HEK293 (cell line): ENCODE data around the gene GSTM4.

Source experiments
- CTCF ChIA-PET: fragments of 350-600 bp; formaldehyde crosslinking; extraction: SDS; loops from one replicate; lab custom pipeline; 2021; ENCODE audit warnings: antibody characterized with exemption; lab: Yijun Ruan, JAX
- POLR2A ChIA-PET: fragments of 300-600 bp; formaldehyde crosslinking; extraction: SDS; loops from one replicate; lab custom pipeline; 2020; ENCODE audit warnings: antibody characterized with exemption, inconsistent platforms; lab: Yijun Ruan, JAX
- H3K27ac ChIP-seq: fragments of 200-500 bp; sonication (Bioruptor generic); 2 replicates; pipeline ENCODE4 v1.5.1; 2014; ENCODE audit warnings: low read depth, low read length, control low read depth, inconsistent platforms; ENCODE audit errors: extremely low read depth
- H3K36me3 ChIP-seq, 2 experiments: fragments of 200-500 bp in 1 of 2; sonication (Bioruptor generic) in 1 of 2; 1 replicate in 1 of 2; 2 replicates in 1 of 2; pipeline ENCODE4 v1.5.1; 2014 to 2017; ENCODE audit warnings: inconsistent platforms in 2 of 2, low read length in 2 of 2; ENCODE audit not compliant: control insufficient read depth in 2 of 2, insufficient read depth in 1 of 2
- H3K4me1 ChIP-seq: fragments of 200-500 bp; sonication (Bioruptor generic); 2 replicates; pipeline ENCODE4 v1.5.1; 2014; ENCODE audit warnings: mild to moderate bottlenecking, low read length, inconsistent platforms; ENCODE audit not compliant: control insufficient read depth, insufficient read depth
- H3K4me3 ChIP-seq: 2 replicates; pipeline ENCODE4 v1.5.1; 2011; ENCODE audit warnings: low read depth, mild to moderate bottlenecking, control low read depth, low read length, moderate library complexity
- H3K9me3 ChIP-seq: fragments of 200-500 bp; sonication (Bioruptor generic); 2 replicates; pipeline ENCODE4 v1.5.1; 2014; ENCODE audit warnings: low read depth, low read length, inconsistent platforms; ENCODE audit not compliant: control insufficient read depth, insufficient read depth
- BCL6B ChIP-seq: fragments of 450-650 bp; formaldehyde crosslinking; IDR thresholded peaks from 2 replicates; pipeline ENCODE4 v1.5.1; 2017; ENCODE audit warnings: missing biosample characterization, missing genetic modification characterization
- CTCF ChIP-seq: fragments of 450-650 bp; formaldehyde crosslinking; IDR thresholded peaks from 2 replicates; pipeline ENCODE4 v1.5.1; 2016; ENCODE audit warnings: missing biosample characterization, missing genetic modification characterization
- HOXA7 ChIP-seq: sonication (generic); formaldehyde crosslinking; IDR thresholded peaks from 2 replicates; pipeline ENCODE4 v1.8.1; 2022; ENCODE audit warnings: missing genetic modification reagents, borderline replicate concordance
- KLF1 ChIP-seq: fragments of 450-650 bp; formaldehyde crosslinking; IDR thresholded peaks from 2 replicates; pipeline ENCODE4 v1.5.1; 2016; ENCODE audit warnings: missing biosample characterization, missing genetic modification characterization
- KLF17 ChIP-seq: fragments of 450-650 bp; formaldehyde crosslinking; IDR thresholded peaks from 2 replicates; pipeline ENCODE4 v1.5.1; 2016; ENCODE audit warnings: missing biosample characterization, missing genetic modification characterization
- MZF1 ChIP-seq: fragments of 450-650 bp; formaldehyde crosslinking; IDR thresholded peaks from 2 replicates; pipeline ENCODE4 v1.5.1; 2017; ENCODE audit warnings: missing biosample characterization, missing genetic modification characterization, borderline replicate concordance
- PBX3 ChIP-seq: sonication (generic); formaldehyde crosslinking; IDR thresholded peaks from 2 replicates; pipeline ENCODE4 v1.8.1; 2022; ENCODE audit warnings: mild to moderate bottlenecking, moderate library complexity, missing genetic modification reagents
- PRDM4 ChIP-seq: fragments of 450-650 bp; formaldehyde crosslinking; IDR thresholded peaks from 2 replicates; pipeline ENCODE4 v1.5.1; 2017; ENCODE audit warnings: missing biosample characterization, missing genetic modification characterization
- ZBTB7A ChIP-seq: fragments of 450-650 bp; formaldehyde crosslinking; IDR thresholded peaks from 2 replicates; pipeline ENCODE4 v1.5.1; 2016; ENCODE audit warnings: low read depth, missing biosample characterization, missing genetic modification characterization
- ZEB2 ChIP-seq: fragments of 450-650 bp; formaldehyde crosslinking; IDR thresholded peaks from 2 replicates; pipeline ENCODE4 v1.5.1; 2016; ENCODE audit warnings: missing biosample characterization, missing genetic modification characterization
- ZFP69B ChIP-seq: fragments of 450-650 bp; formaldehyde crosslinking; IDR thresholded peaks from 2 replicates; pipeline ENCODE4 v1.5.1; 2016; ENCODE audit warnings: missing biosample characterization, missing genetic modification characterization
- ZNF140 ChIP-seq: fragments of 450-650 bp; formaldehyde crosslinking; IDR thresholded peaks from 2 replicates; pipeline ENCODE4 v1.5.1; 2016; ENCODE audit warnings: missing biosample characterization, missing genetic modification characterization
- ZNF2 ChIP-seq: fragments of 450-650 bp; formaldehyde crosslinking; IDR thresholded peaks from 2 replicates; pipeline ENCODE4 v1.5.1; 2016; ENCODE audit warnings: missing biosample characterization, missing genetic modification characterization
- ZNF221 ChIP-seq: fragments of 450-650 bp; formaldehyde crosslinking; IDR thresholded peaks from 2 replicates; pipeline ENCODE4 v1.5.1; 2017; ENCODE audit warnings: missing biosample characterization, missing genetic modification characterization, borderline replicate concordance
- ZNF248 ChIP-seq: fragments of 450-650 bp; formaldehyde crosslinking; IDR thresholded peaks from 2 replicates; pipeline ENCODE4 v1.5.1; 2017; ENCODE audit warnings: missing biosample characterization, missing genetic modification characterization
- ZNF596 ChIP-seq: fragments of 450-650 bp; IDR thresholded peaks from 2 replicates; pipeline ENCODE4 v1.5.0; 2018; ENCODE audit warnings: missing biosample characterization, mild to moderate bottlenecking, missing genetic modification characterization, moderate library complexity
- ZNF629 ChIP-seq: fragments of 450-650 bp; formaldehyde crosslinking; IDR thresholded peaks from 2 replicates; pipeline ENCODE4 v1.5.1; 2017; ENCODE audit warnings: missing biosample characterization, missing genetic modification characterization
- ZNF639 ChIP-seq: fragments of 450-650 bp; formaldehyde crosslinking; IDR thresholded peaks from 2 replicates; pipeline ENCODE4 v1.5.1; 2016; ENCODE audit warnings: missing biosample characterization, missing genetic modification characterization
- ZNF701 ChIP-seq: fragments of 450-650 bp; formaldehyde crosslinking; IDR thresholded peaks from 2 replicates; pipeline ENCODE4 v1.5.1; 2016; ENCODE audit warnings: missing biosample characterization, missing genetic modification characterization
- ZNF707 ChIP-seq: fragments of 450-650 bp; formaldehyde crosslinking; IDR thresholded peaks from 2 replicates; pipeline ENCODE4 v1.5.1; 2016; ENCODE audit warnings: missing biosample characterization, missing genetic modification characterization
- ZNF76 ChIP-seq: fragments of 450-650 bp; formaldehyde crosslinking; IDR thresholded peaks from 2 replicates; pipeline ENCODE4; 2016; ENCODE audit warnings: low read depth, missing biosample characterization, missing genetic modification characterization, borderline replicate concordance

The GSTM4 gene

GRCh38 chr1:109613361-109614147, 42.3 kb upstream of the GSTM4 start:
- ChIA-PET CTCF (interaction anchor here (1.0 to 3.3 kb wide), 5 partner anchors 17 to 372 kb away, joined by 3 to 13 read pairs (median 4); partner anchors contain the start of gene AHCYL1), POLR2A (interaction anchor here (3.8 kb wide), 1 partner anchor 65 kb away, joined by 16 read pairs; the partner anchor contains the start of gene GNAI3)
- H3K9me3 ChIP-seq, result no peaks in the 10 kb centered on the region
- H3K27ac ChIP-seq, result no peak overlapping the region
- no peak overlapping the region for H3K4me3 ChIP-seq
- TF ChIP-seq KLF1 (tag by site-specific recombination), result no peak
- no peak for TF ChIP-seq KLF17 (tag by site-specific recombination)
- TF ChIP-seq ZBTB7A (tag by site-specific recombination), result no peak
- no peak for TF ChIP-seq ZEB2 (tag by site-specific recombination)
- no peak for TF ChIP-seq ZNF140 (tag by site-specific recombination)
- no peak for TF ChIP-seq ZFP69B (tag by site-specific recombination)
- H3K36me3 ChIP-seq, result no peaks in the 10 kb centered on the region
- no peaks in the 10 kb centered on the region for H3K4me1 ChIP-seq

GRCh38 chr1:109615879-109616278, 40.0 kb upstream of the GSTM4 start:
- H3K36me3 ChIP-seq, result no peaks in the 10 kb centered on the region
- no peak overlapping the region for H3K4me3 ChIP-seq
- CTCF ChIA-PET, result interaction anchor here (0.7 to 3.3 kb wide), 7 partner anchors 24 to 438 kb away, joined by 3 to 13 read pairs (median 4); no protein-coding TSS in a partner anchor
- POLR2A ChIA-PET, result interaction anchor here (1.7 to 3.8 kb wide), 2 partner anchors 67 kb away, joined by 10 to 16 read pairs; partner anchors contain the start of gene GNAI3
- TF ChIP-seq CTCF (tag by site-specific recombination), result no peak
- no peak for TF ChIP-seq ZNF596
- no peak for TF ChIP-seq ZNF221 (tag by site-specific recombination)
- no peak for TF ChIP-seq ZNF707
- TF ChIP-seq PRDM4 (tag by site-specific recombination), result no peak
- TF ChIP-seq, all 188 proteins: peak for 0
- no peaks in the 10 kb centered on the region for H3K4me1 ChIP-seq
- H3K9me3 ChIP-seq, result no peaks in the 10 kb centered on the region
- no peak overlapping the region for H3K27ac ChIP-seq

GRCh38 chr1:109616391-109616790, 39.5 kb upstream of the GSTM4 start:
- no peaks in the 10 kb centered on the region for H3K9me3 ChIP-seq
- no peak overlapping the region for H3K4me3 ChIP-seq
- no peak overlapping the region for H3K27ac ChIP-seq
- ChIA-PET CTCF (interaction anchor here (0.7 to 1.8 kb wide), 8 partner anchors 12 to 158 kb away, joined by 3 to 10 read pairs (median 4); no protein-coding TSS in a partner anchor), POLR2A (interaction anchor here (1.7 kb wide), 1 partner anchor 68 kb away, joined by 10 read pairs; the partner anchor contains the start of gene GNAI3)
- H3K4me1 ChIP-seq, result no peaks in the 10 kb centered on the region; the same call in 1 of the 2 replicates
- no peaks in the 10 kb centered on the region for H3K36me3 ChIP-seq
- TF ChIP-seq ZNF701 (tag by site-specific recombination) (no peak), BCL6B (no peak), MZF1 (tag by site-specific recombination) (no peak), ZNF629 (tag by site-specific recombination) (no peak), HOXA7 (CRISPR knock-in tag) (no peak), ZNF2 (tag by site-specific recombination) (no peak), ZNF248 (no peak), PBX3 (no peak), ZNF639 (tag by site-specific recombination) (no peak), ZNF76 (tag by site-specific recombination) (no peak)
